OCI-M1 (cell line): Measurements from ENCODE around the gene OMA1.
A peak's percentile ranks its signal among the peaks of the same experiment; 100 is the strongest.
"Not testable (repeated sequence)": the region's sequence is repeated elsewhere in the genome, so short reads cannot be mapped to it uniquely, and the experiment has no call there.

ENCODE experiments used
- DNase-seq: peaks from one replicate; lab custom pipeline; 2025; lab: John Stamatoyannopoulos, UW

OMA1 gene

GRCh38 chr1:58546520-58547308 is at the start of gene OMA1:
TSS of gene OMA1 (minus strand) at chr1:58546726. CDS start at chr1:58539294, 7,432 bp downstream.
- peak; percentile 99 for DNase-seq

GRCh38 chr1:58594546-58594945 is 48.0 kb upstream of the OMA1 start:
- no peak for DNase-seq

- DNase-seq: no peak
These were observed 46.1 kb upstream of the OMA1 start for GRCh38 chr1:58592522-58593134.

GRCh38 chr1:58591806-58592205 is 45.3 kb upstream of the OMA1 start:
- DNase-seq: no peak

- no peak for DNase-seq
These were observed 43.5 kb upstream of the OMA1 start for GRCh38 chr1:58590019-58590418.

GRCh38 chr1:58588396-58588795 is 41.9 kb upstream of the OMA1 start:
- no peak for DNase-seq

- DNase-seq: no peak
These were observed 41.1 kb upstream of the OMA1 start for GRCh38 chr1:58587667-58588066.

GRCh38 chr1:58586271-58586670 is 39.7 kb upstream of the OMA1 start:
- no peak for DNase-seq

- no peak for DNase-seq
These were observed 39.1 kb upstream of the OMA1 start for GRCh38 chr1:58585581-58586151.

GRCh38 chr1:58585166-58585565 is 38.6 kb upstream of the OMA1 start:
- peak; percentile 27 for DNase-seq

GRCh38 chr1:58584082-58584895 is 37.8 kb upstream of the OMA1 start:
- peak; percentile 46 for DNase-seq

- peak; percentile 78 for DNase-seq
These were observed 37.0 kb upstream of the OMA1 start for GRCh38 chr1:58583496-58583895.

GRCh38 chr1:58582143-58582542 is 35.6 kb upstream of the OMA1 start:
- not testable (repeated sequence) for DNase-seq

GRCh38 chr1:58581641-58582040 is 35.1 kb upstream of the OMA1 start:
- DNase-seq: no peak

GRCh38 chr1:58580186-58580585 is 33.7 kb upstream of the OMA1 start:
- DNase-seq: no peak

- DNase-seq: peak; percentile 31
These were observed 31.1 kb upstream of the OMA1 start for GRCh38 chr1:58577654-58578030.

GRCh38 chr1:58576727-58577653 is 30.5 kb upstream of the OMA1 start, which contains the start of gene TACSTD2:
TSS of gene TACSTD2 (minus strand) at chr1:58577252. CDS start at chr1:58577156, 96 bp downstream.
- DNase-seq: no peak

GRCh38 chr1:58576325-58576726 is 29.8 kb upstream of the OMA1 start:
- DNase-seq: no peak

GRCh38 chr1:58575551-58576324 is 29.2 kb upstream of the OMA1 start:
- DNase-seq: no peak

GRCh38 chr1:58574816-58575215 is 28.3 kb upstream of the OMA1 start:
- DNase-seq: no peak
